GM23248 (cell line): ENCODE data around the gene MYLK.

Experiments
- EZH2 ChIP-seq: fragments of 200-600 bp; sonication (generic); IDR thresholded peaks from 2 replicates; pipeline ENCODE4 v1.6.1; 2018; ENCODE audit warnings: antibody characterized with exemption, mild to moderate bottlenecking; ENCODE audit not compliant: insufficient read depth, poor library complexity, severe bottlenecking
- EZH2phosphoT487 ChIP-seq: fragments of 200-600 bp; sonication (generic); IDR thresholded peaks from 2 replicates; pipeline ENCODE4 v1.6.1; 2018; ENCODE audit warnings: antibody characterized with exemption, moderate library complexity, mild to moderate bottlenecking, low read depth; ENCODE audit not compliant: insufficient read depth

- no peak for TF ChIP-seq EZH2phosphoT487
- TF ChIP-seq EZH2: no peak
Observed at GRCh38 chr3:123870033-123870432, 14.1 kb downstream of the MYLK start.
